ENCODE results near the gene TAGAP. TPM values are rescaled to one million over a fixed set of nuclear protein-coding genes. Genes with fewer than 3 reads are reported as not detected.
A peak's percentile ranks its signal among the peaks of the same experiment; 100 is the strongest.

The TAGAP gene
- total RNA-seq (22.3 TPM), polyA plus RNA-seq (13.9 TPM)
- long read RNA-seq, donor 1, partial matches to known transcripts = 0 of 2 reads
- long read RNA-seq, donor 1, other reads (novel, unspliced or antisense) = 0 of 2 reads
- long read RNA-seq, donor 2 = 0 reads
- long read RNA-seq, donor 3, transcript TAGAP-203 (10 exons, 3,887 nt) = major isoform, 9 of 12 reads
- long read RNA-seq, donor 3, partial matches to known transcripts = 0 of 12 reads
- long read RNA-seq, donor 3, other reads (novel, unspliced or antisense) = 0 of 12 reads
- long read RNA-seq, donor 4, partial matches to known transcripts = 0 of 4 reads
- long read RNA-seq, donor 4, other reads (novel, unspliced or antisense) = 0 of 4 reads
- long read RNA-seq, donor 5, transcript TAGAP-203 (10 exons, 3,887 nt) = major isoform, 14 of 15 reads
- long read RNA-seq, donor 5, partial matches to known transcripts = 0 of 15 reads
- long read RNA-seq, donor 5, other reads (novel, unspliced or antisense) = 0 of 15 reads
- long read RNA-seq, donor 6, partial matches to known transcripts = 0 of 5 reads
- long read RNA-seq, donor 6, other reads (novel, unspliced or antisense) = 0 of 5 reads
- long read RNA-seq, donor 7, transcript TAGAP-202 (8 exons, 1,183 nt) = minor isoform, 5 of 30 reads
- long read RNA-seq, donor 7, transcript TAGAP-203 (10 exons, 3,887 nt) = major isoform, 25 of 30 reads
- long read RNA-seq, donor 7, partial matches to known transcripts = 0 of 30 reads
- long read RNA-seq, donor 7, other reads (novel, unspliced or antisense) = 0 of 30 reads
- long read RNA-seq, donor 8, partial matches to known transcripts = 0 of 6 reads
- long read RNA-seq, donor 8, other reads (novel, unspliced or antisense) = 0 of 6 reads
- long read RNA-seq, donor 9, transcript TAGAP-203 (10 exons, 3,887 nt) = major isoform, 6 of 12 reads
- long read RNA-seq, donor 9, partial matches to known transcripts = 5 of 12 reads
- long read RNA-seq, donor 9, other reads (novel, unspliced or antisense) = 0 of 12 reads
- long read RNA-seq, donor 10, transcript TAGAP-203 (10 exons, 3,887 nt) = major isoform, 9 of 14 reads
- long read RNA-seq, donor 10, partial matches to known transcripts = 5 of 14 reads
- long read RNA-seq, donor 10, other reads (novel, unspliced or antisense) = 0 of 14 reads

GRCh38 chr6:159044899-159045727 is at the start of gene TAGAP:
TSS of gene TAGAP (minus strand) at chr6:159044991. CDS start at chr6:159044146, 845 bp downstream.
- H3K36me3 ChIP-seq (ENCODE audit: control insufficient read depth in 2 of 2, insufficient read depth in 2 of 2, low read length in 1 of 2) = peaks cover 18 to 23% of the 10 kb centered on the region in 2 donors
- no peaks in the 10 kb centered on the region for H3K9me3 ChIP-seq (ENCODE audit: control insufficient read depth in 2 of 2, insufficient read depth in 1 of 2, low read length in 1 of 2)
- peak in 7 of 9 donors; percentile 55 to 90 (median 77) for DNase-seq (ENCODE audit: low read depth in 6 of 9, low spot score in 9 of 9)
- peak within 1 kb of the TSS; percentile 85 to 86 for H3K27ac ChIP-seq (ENCODE audit: low read depth in 1 of 2, low read length in 1 of 2)
- H3K4me1 ChIP-seq (ENCODE audit: control insufficient read depth in 2 of 2, insufficient read depth in 2 of 2, low read length in 2 of 2) = peaks cover 6 to 37% of the 10 kb centered on the region in 2 donors
- WGBS = 21% methylated on average over 15 of the region's 15 CpGs
- no peaks in the 10 kb centered on the region for H3K27me3 ChIP-seq (ENCODE audit: control insufficient read depth in 2 of 2, insufficient read depth in 1 of 2, low read length in 1 of 2)
- peak within 1 kb of the TSS; percentile 56 to 81 for H3K4me3 ChIP-seq (ENCODE audit: low read length in 2 of 2)

GRCh38 chr6:159093609-159094443 is 49.0 kb upstream of the TAGAP start:
- no peaks in the 10 kb centered on the region for H3K9me3 ChIP-seq (ENCODE audit: control insufficient read depth in 2 of 2, insufficient read depth in 1 of 2, low read length in 1 of 2)
- peaks cover 28 to 39% of the 10 kb centered on the region in 2 donors for H3K4me1 ChIP-seq (ENCODE audit: control insufficient read depth in 2 of 2, insufficient read depth in 2 of 2, low read length in 2 of 2)
- DNase-seq (ENCODE audit: low read depth in 6 of 9, low spot score in 9 of 9) = peak in 3 of 9 donors; percentile 49 to 79 (median 65)
- H3K36me3 ChIP-seq (ENCODE audit: control insufficient read depth in 2 of 2, insufficient read depth in 2 of 2, low read length in 1 of 2) = no peaks in the 10 kb centered on the region
- 87% methylated on average over 32 of the region's 32 CpGs for WGBS
- no peaks in the 10 kb centered on the region for H3K27me3 ChIP-seq (ENCODE audit: control insufficient read depth in 2 of 2, insufficient read depth in 1 of 2, low read length in 1 of 2)
- H3K4me3 ChIP-seq (ENCODE audit: low read length in 2 of 2) = no peak overlapping the region
- peak overlapping the region in 1 of 2 donors; percentile 28 for H3K27ac ChIP-seq (ENCODE audit: low read depth in 1 of 2, low read length in 1 of 2)

- no peaks in the 10 kb centered on the region for H3K36me3 ChIP-seq (ENCODE audit: control insufficient read depth in 2 of 2, insufficient read depth in 2 of 2, low read length in 1 of 2)
- 97% methylated on average over 5 of the region's 5 CpGs for WGBS
- no peaks in the 10 kb centered on the region for H3K9me3 ChIP-seq (ENCODE audit: control insufficient read depth in 2 of 2, insufficient read depth in 1 of 2, low read length in 1 of 2)
- no peak overlapping the region for H3K4me3 ChIP-seq (ENCODE audit: low read length in 2 of 2)
- H3K4me1 ChIP-seq (ENCODE audit: control insufficient read depth in 2 of 2, insufficient read depth in 2 of 2, low read length in 2 of 2) = peaks cover 22 to 27% of the 10 kb centered on the region in 2 donors
- no peak overlapping the region for H3K27ac ChIP-seq (ENCODE audit: low read depth in 1 of 2, low read length in 1 of 2)
- H3K27me3 ChIP-seq (ENCODE audit: control insufficient read depth in 2 of 2, insufficient read depth in 1 of 2, low read length in 1 of 2) = no peaks in the 10 kb centered on the region
- no peak for DNase-seq (ENCODE audit: low read depth in 6 of 9, low spot score in 9 of 9)
Measured at GRCh38 chr6:159092631-159093030, 47.8 kb upstream of the TAGAP start.

- no peak overlapping the region for H3K4me3 ChIP-seq (ENCODE audit: low read length in 2 of 2)
- 95% methylated on average over 10 of the region's 10 CpGs for WGBS
- H3K9me3 ChIP-seq (ENCODE audit: control insufficient read depth in 2 of 2, insufficient read depth in 1 of 2, low read length in 1 of 2) = no peaks in the 10 kb centered on the region
- no peaks in the 10 kb centered on the region for H3K27me3 ChIP-seq (ENCODE audit: control insufficient read depth in 2 of 2, insufficient read depth in 1 of 2, low read length in 1 of 2)
- H3K4me1 ChIP-seq (ENCODE audit: control insufficient read depth in 2 of 2, insufficient read depth in 2 of 2, low read length in 2 of 2) = peaks cover 22% of the 10 kb centered on the region in 2 donors
- H3K36me3 ChIP-seq (ENCODE audit: control insufficient read depth in 2 of 2, insufficient read depth in 2 of 2, low read length in 1 of 2) = no peaks in the 10 kb centered on the region
- no peak overlapping the region for H3K27ac ChIP-seq (ENCODE audit: low read depth in 1 of 2, low read length in 1 of 2)
- DNase-seq (ENCODE audit: low read depth in 6 of 9, low spot score in 9 of 9) = no peak
Measured at GRCh38 chr6:159090530-159091480, 46.0 kb upstream of the TAGAP start.

- no peaks in the 10 kb centered on the region for H3K9me3 ChIP-seq (ENCODE audit: control insufficient read depth in 2 of 2, insufficient read depth in 1 of 2, low read length in 1 of 2)
- 88% methylated on average over 3 of the region's 3 CpGs for WGBS
- H3K4me3 ChIP-seq (ENCODE audit: low read length in 2 of 2) = no peak overlapping the region
- no peaks in the 10 kb centered on the region for H3K36me3 ChIP-seq (ENCODE audit: control insufficient read depth in 2 of 2, insufficient read depth in 2 of 2, low read length in 1 of 2)
- peaks cover 16 to 19% of the 10 kb centered on the region in 2 donors for H3K4me1 ChIP-seq (ENCODE audit: control insufficient read depth in 2 of 2, insufficient read depth in 2 of 2, low read length in 2 of 2)
- no peaks in the 10 kb centered on the region for H3K27me3 ChIP-seq (ENCODE audit: control insufficient read depth in 2 of 2, insufficient read depth in 1 of 2, low read length in 1 of 2)
- no peak for DNase-seq (ENCODE audit: low read depth in 6 of 9, low spot score in 9 of 9)
- H3K27ac ChIP-seq (ENCODE audit: low read depth in 1 of 2, low read length in 1 of 2) = no peak overlapping the region
Measured at GRCh38 chr6:159089909-159090308, 45.1 kb upstream of the TAGAP start.

GRCh38 chr6:159089443-159089842 is 44.7 kb upstream of the TAGAP start:
- no peak for DNase-seq (ENCODE audit: low read depth in 6 of 9, low spot score in 9 of 9)
- peaks cover 11 to 15% of the 10 kb centered on the region in 2 donors for H3K4me1 ChIP-seq (ENCODE audit: control insufficient read depth in 2 of 2, insufficient read depth in 2 of 2, low read length in 2 of 2)
- no peaks in the 10 kb centered on the region for H3K9me3 ChIP-seq (ENCODE audit: control insufficient read depth in 2 of 2, insufficient read depth in 1 of 2, low read length in 1 of 2)
- 98% methylated on average over 3 of the region's 3 CpGs for WGBS
- H3K27ac ChIP-seq (ENCODE audit: low read depth in 1 of 2, low read length in 1 of 2) = no peak overlapping the region
- H3K36me3 ChIP-seq (ENCODE audit: control insufficient read depth in 2 of 2, insufficient read depth in 2 of 2, low read length in 1 of 2) = no peaks in the 10 kb centered on the region
- H3K27me3 ChIP-seq (ENCODE audit: control insufficient read depth in 2 of 2, insufficient read depth in 1 of 2, low read length in 1 of 2) = no peaks in the 10 kb centered on the region
- no peak overlapping the region for H3K4me3 ChIP-seq (ENCODE audit: low read length in 2 of 2)

- H3K9me3 ChIP-seq (ENCODE audit: control insufficient read depth in 2 of 2, insufficient read depth in 1 of 2, low read length in 1 of 2) = no peaks in the 10 kb centered on the region
- no peaks in the 10 kb centered on the region for H3K36me3 ChIP-seq (ENCODE audit: control insufficient read depth in 2 of 2, insufficient read depth in 2 of 2, low read length in 1 of 2)
- 34% methylated on average over 2 of the region's 2 CpGs for WGBS
- H3K4me3 ChIP-seq (ENCODE audit: low read length in 2 of 2) = no peak overlapping the region
- no peak for DNase-seq (ENCODE audit: low read depth in 6 of 9, low spot score in 9 of 9)
- no peak overlapping the region for H3K27ac ChIP-seq (ENCODE audit: low read depth in 1 of 2, low read length in 1 of 2)
- H3K27me3 ChIP-seq (ENCODE audit: control insufficient read depth in 2 of 2, insufficient read depth in 1 of 2, low read length in 1 of 2) = no peaks in the 10 kb centered on the region
- no peaks in the 10 kb centered on the region for H3K4me1 ChIP-seq (ENCODE audit: control insufficient read depth in 2 of 2, insufficient read depth in 2 of 2, low read length in 2 of 2)
Measured at GRCh38 chr6:159086033-159086618, 41.3 kb upstream of the TAGAP start.

Data from thymus (tissue), 14 donors.